Head of caudate nucleus (tissue), 42 donors: ENCODE data around the gene OTOS.

Source experiments
- DNase-seq, 42 donors: peaks; one replicate each; pipeline versions ENCODE4 v3.0.0 to v3.0.0-alpha.2; 2020 to 2021; ENCODE audit warnings: mixed read lengths in 7 of 42
- intact Hi-C: fragments of 100-400 bp; cut with DNase I; formaldehyde crosslinking; loops from one replicate; pipeline ENCODE4 v1.15.0; 2022

Gene OTOS

GRCh38 chr2:240142859-240143258 is 2.4 kb upstream of the OTOS start:
- intact Hi-C loops: loop anchor here (5.0 to 10.0 kb wide), 2 partner anchors 86 to 118 kb away; partner anchors contain the start of gene NDUFA10
- peak in 1 of 42 donors; percentile 1 for DNase-seq

GRCh38 chr2:240142256-240142775 is 1.9 kb upstream of the OTOS start:
- DNase-seq: peak in 1 of 42 donors; percentile 15
- intact Hi-C loops: loop anchor here (5.0 to 10.0 kb wide), 2 partner anchors 85 to 118 kb away; partner anchors contain the start of gene NDUFA10

GRCh38 chr2:240141736-240142135 is 1.3 kb upstream of the OTOS start:
- intact Hi-C loops: loop anchor here (5.0 to 10.0 kb wide), 2 partner anchors 84 to 117 kb away; partner anchors contain the start of gene NDUFA10
- DNase-seq: peak in 5 of 42 donors; percentile 0 to 18 (median 9)

GRCh38 chr2:240140920-240141319 is 462 bp upstream of the OTOS start:
- peak in 12 of 42 donors; percentile 4 to 36 (median 14) for DNase-seq

GRCh38 chr2:240139666-240140393 is 628 bp downstream of the OTOS start:
- peak in 17 of 42 donors; percentile 0 to 22 (median 9) for DNase-seq
- intact Hi-C loops: loop anchor here (5.0 to 10.0 kb wide), 2 partner anchors 83 to 115 kb away; partner anchors contain the start of gene NDUFA10

More at GRCh38 chr2:240140920-240141319, 462 bp upstream of the OTOS start:
- intact Hi-C loops: loop anchor here (5.0 to 10.0 kb wide), 2 partner anchors 84 to 116 kb away; partner anchors contain the start of gene NDUFA10

- peak in 16 of 42 donors; percentile 0 to 30 (median 10) for DNase-seq
- intact Hi-C loops: no loop called here
Observed at GRCh38 chr2:240139011-240139441, 1.4 kb downstream of the OTOS start.

- intact Hi-C loops: no loop called here
- DNase-seq: peak in 17 of 42 donors; percentile 0 to 31 (median 9)
Observed at GRCh38 chr2:240138254-240138984, 2.0 kb downstream of the OTOS start.

- intact Hi-C loops: no loop called here
- peak in 18 of 42 donors; percentile 1 to 35 (median 12) for DNase-seq
Observed at GRCh38 chr2:240137596-240138253, 2.7 kb downstream of the OTOS start.

GRCh38 chr2:240136671-240137292 is 3.7 kb downstream of the OTOS start:
- peak in 13 of 42 donors; percentile 9 to 55 (median 28) for DNase-seq

GRCh38 chr2:240136013-240136670 is 4.3 kb downstream of the OTOS start, which contains the start of gene COPS9:
Gene COPS9 (minus strand): TSS chr2:240136305. CDS start chr2:240136284, 21 bp downstream.
- peak; percentile 67 to 96 (median 89) for DNase-seq
- intact Hi-C loops: no loop called here

More at GRCh38 chr2:240136671-240137292, 3.7 kb downstream of the OTOS start:
- intact Hi-C loops: no loop called here

- intact Hi-C loops: no loop called here
- DNase-seq: peak in 1 of 42 donors; percentile 5
Observed at GRCh38 chr2:240135706-240136012, 4.8 kb downstream of the OTOS start.

GRCh38 chr2:240134956-240135520 is 5.4 kb downstream of the OTOS start:
- DNase-seq: peak in 11 of 42 donors; percentile 3 to 33 (median 8)
- intact Hi-C loops: no loop called here

- intact Hi-C loops: no loop called here
Observed at GRCh38 chr2:240134466-240134865, 6.0 kb downstream of the OTOS start.

GRCh38 chr2:240133401-240133800 is 7.1 kb downstream of the OTOS start:
- peak in 14 of 42 donors; percentile 2 to 38 (median 11) for DNase-seq
- intact Hi-C loops: no loop called here

More at GRCh38 chr2:240134466-240134865, 6.0 kb downstream of the OTOS start:
- peak in 8 of 42 donors; percentile 2 to 30 (median 12) for DNase-seq

- DNase-seq: peak in 33 of 42 donors; percentile 18 to 79 (median 48)
- intact Hi-C loops: no loop called here
Observed at GRCh38 chr2:240132651-240132980, 7.8 kb downstream of the OTOS start.

- intact Hi-C loops: no loop called here
- peak in 18 of 42 donors; percentile 7 to 45 (median 14) for DNase-seq
Observed at GRCh38 chr2:240131941-240132650, 8.4 kb downstream of the OTOS start.

GRCh38 chr2:240131296-240131695 is 9.2 kb downstream of the OTOS start:
- intact Hi-C loops: no loop called here
- peak in 18 of 42 donors; percentile 1 to 32 (median 10) for DNase-seq
